GM12891 (cell line): ENCODE measurements around the gene ZNF783.

Source experiments
- POLR2A ChIP-seq: IDR thresholded peaks from 2 replicates; pipeline ENCODE4 v1.6.1; 2011; ENCODE audit warnings: low read depth, low read length, control low read depth
- POLR2AphosphoS5 ChIP-seq: IDR thresholded peaks from 2 replicates; pipeline ENCODE4 v1.6.1; 2011; ENCODE audit warnings: low read depth, low read length, control low read depth
- TAF1 ChIP-seq: IDR thresholded peaks from 2 replicates; pipeline ENCODE4 v1.6.1; 2011; ENCODE audit warnings: low read depth, low read length, control low read depth

DNA sequence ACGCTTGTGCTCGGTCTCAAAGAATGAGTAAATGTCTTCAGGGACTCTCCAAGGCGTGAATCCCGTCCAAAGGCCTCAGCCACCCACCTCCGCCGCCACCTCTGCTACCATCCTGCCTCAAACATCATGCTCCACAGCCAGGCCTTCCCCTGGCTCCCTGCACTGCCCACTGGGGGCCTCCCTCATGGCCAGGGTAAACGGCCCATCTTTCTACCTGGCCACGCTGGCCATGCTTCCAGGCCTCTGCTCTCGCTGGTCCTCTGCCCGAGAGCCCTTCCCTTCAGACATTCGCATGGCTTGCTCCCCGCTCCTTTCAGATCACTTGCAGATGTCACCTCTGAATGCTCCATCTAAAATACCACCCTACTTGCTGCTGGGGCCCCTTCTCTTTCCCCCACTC lies 40.2 kb downstream of the ZNF783 start:
- TF ChIP-seq POLR2A = no peak
- TF ChIP-seq POLR2AphosphoS5 = no peak
- TF ChIP-seq TAF1 = no peak
